ENCODE measurements around the gene RAB37.

RAB37 gene

DNA sequence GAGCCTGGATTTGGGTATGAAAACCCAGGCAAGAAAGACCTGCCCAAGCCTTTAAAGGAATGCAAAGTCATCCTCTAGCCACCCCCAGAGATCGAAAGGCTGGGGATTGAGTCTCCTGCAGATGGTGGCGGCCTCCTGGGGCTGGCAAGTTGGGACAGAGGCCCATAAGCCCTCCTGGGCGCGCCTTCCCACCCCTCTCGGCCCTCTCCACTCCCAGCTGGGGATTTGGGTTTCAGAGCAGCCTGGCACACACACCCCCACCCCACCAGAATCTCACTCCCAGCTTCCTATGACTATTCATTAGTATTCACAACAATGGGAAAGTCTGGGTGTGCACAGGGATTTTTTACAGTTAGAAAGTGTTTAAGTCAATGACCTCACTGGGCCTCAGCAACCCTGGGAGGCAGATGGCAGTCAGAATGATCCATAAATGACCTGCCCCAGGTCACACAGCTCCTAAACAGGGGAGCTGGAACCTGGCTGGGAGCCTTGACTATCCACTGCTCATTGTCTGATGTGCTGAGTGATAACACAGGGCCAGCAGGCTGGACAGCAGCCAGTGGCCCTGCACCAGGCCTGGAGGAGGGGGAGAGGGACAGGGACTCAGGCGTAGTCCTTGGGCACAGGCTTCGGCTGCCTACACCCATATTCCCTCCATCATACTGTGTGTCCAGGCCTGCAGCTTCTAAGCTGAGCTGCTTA, 23.5 kb downstream of the RAB37 start:
- DNase-seq (ENCODE audit: low read depth, low spot score) = peak; percentile 55

DNA sequence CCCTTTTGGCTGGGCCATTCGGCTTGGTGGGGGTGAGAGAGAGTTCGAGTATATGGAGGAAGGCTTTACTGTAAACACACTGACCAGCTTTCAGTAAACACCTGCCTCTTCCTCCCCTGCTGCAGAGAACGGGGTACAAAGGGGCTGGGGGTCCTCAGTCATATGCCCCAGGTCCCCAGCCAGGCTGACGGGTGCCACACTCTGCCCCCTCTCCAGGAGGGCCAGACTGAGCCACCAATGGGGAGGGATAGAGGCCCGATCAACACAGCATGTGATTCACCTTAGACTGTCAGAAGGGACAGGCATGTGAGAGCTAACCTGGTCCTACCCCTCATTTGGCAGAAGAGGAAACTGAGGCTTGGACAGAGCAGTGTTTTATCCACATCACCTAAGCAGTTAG, 24.4 kb downstream of the RAB37 start:
- DNase-seq (ENCODE audit: low read depth, low spot score) = no peak

DNA sequence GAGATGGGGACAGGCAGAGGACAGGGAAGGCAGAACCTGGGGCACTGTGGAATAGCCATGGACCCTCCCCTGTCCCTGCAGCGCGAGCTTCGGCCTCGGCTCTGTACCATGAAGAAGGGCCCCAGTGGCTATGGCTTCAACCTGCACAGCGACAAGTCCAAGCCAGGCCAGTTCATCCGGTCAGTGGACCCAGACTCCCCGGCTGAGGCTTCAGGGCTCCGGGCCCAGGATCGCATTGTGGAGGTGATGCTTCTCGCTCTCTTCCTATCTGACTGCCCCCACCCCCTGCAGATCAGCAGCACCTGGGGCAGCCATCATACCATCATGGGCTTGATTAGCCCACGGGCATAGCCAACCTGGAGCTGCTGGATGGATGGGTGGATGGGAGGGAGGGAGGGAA, 24.9 kb downstream of the RAB37 start:
- no peak for DNase-seq (ENCODE audit: low read depth, low spot score)

DNA sequence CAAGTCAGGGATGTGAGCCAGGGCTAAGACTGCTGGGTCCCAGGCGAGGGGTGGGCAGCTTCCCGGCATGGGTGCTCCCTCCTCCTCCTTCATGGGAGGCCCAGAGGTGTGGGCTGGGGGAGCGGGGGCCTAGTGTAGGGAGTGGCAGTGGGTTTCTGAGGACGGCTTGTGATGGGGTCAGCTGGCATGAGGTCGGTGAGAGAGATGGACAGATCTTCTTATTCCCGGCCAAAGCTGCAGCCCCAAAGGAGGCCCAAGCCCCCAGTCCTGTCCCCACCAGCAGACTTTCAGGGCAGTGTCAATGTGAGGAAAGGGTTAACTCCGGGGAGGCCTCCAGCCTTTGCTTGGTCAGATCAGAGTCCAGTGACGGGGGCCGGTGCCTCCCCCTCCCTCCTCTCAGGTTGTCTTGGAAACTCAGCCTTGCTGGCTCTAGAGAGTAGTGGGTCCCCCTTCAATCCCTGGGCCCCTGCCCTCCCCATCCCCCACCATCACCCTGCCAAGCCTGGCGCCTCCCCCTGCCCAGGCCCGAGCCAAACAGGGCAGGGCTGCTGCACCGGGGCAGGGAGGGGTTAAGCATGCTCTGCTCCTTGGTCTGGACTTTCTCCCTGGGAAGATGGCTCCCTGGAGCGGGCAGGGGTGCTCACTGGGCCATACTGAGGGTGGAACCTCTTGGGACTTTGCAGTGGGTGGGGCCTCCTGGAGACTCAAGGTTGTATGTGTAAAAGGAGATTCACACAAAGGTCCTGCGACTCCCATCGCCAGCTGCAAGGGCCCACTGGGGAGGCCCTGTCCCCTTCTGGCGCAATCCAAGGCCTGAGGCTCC, 26.7 kb downstream of the RAB37 start:
- DNase-seq (ENCODE audit: low read depth, low spot score) = no peak

DNA sequence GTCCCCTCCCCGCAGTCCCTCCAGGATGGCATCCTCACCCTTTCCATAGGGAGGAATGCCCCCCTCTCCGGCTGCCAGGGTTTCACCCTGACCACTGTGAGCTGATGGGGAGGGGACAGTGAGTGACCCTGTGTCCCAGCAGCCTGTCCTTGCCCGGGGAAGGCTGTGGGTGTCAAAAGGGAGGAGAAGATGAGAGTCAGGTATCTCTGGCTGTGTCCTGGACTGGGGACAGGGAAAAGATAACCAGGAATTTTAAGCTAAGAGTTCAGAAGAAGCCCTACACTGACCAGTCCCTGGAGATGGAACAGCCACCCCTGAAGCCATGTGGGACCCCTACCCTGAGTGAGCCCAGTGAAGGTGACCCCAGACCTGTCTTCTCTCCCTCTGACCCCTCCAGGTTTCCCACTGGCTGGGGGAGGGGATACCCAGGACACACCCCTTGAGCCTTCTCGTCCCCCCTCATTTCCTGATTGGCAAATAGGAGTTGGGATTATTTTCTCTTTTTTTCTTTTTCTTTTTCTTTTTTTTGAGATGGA, 27.8 kb downstream of the RAB37 start:
- DNase-seq (ENCODE audit: low read depth, low spot score) = no peak

DNA sequence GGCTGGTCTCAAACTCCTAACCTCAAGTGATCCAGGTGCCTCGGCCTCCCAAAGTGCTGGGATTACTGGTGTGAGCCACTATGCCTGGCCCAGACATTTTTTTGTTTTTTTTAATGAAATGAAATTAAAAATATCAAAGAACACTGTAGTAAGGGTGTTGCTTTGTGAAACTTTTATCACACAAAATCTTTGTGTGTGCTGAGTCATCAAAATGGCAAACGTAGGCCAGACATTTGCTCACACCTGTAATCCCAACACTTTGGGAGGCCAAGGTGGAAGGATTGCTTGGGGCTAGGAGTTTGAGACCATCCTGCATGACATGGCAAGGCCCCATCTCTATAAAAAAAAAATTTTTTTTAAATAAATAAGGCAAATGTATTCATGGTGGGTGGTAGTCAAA, 29.4 kb downstream of the RAB37 start:
- no peak for DNase-seq (ENCODE audit: low read depth, low spot score)

DNA sequence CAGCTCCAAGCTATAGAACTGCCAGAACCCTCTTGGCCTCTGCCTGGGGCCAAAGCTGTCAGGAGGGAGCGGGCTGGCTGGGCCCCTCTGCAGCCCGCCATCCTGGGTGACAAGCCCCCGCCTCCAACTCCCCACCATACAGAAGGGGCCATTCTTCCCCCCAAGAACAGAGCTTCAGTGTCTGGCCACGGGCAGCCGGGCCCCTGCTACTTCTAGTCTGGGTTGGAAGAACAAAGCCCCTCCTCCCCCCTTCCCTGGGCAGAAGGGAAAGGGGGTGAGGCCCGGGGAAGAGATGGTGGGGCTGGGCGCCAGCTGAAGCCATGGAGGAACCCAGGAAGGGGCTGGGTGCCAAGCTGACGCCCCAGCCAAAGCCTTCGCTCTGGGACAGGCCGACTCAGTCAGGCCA, 30.1 kb downstream of the RAB37 start:
- DNase-seq (ENCODE audit: low read depth, low spot score) = peak; percentile 47

DNA sequence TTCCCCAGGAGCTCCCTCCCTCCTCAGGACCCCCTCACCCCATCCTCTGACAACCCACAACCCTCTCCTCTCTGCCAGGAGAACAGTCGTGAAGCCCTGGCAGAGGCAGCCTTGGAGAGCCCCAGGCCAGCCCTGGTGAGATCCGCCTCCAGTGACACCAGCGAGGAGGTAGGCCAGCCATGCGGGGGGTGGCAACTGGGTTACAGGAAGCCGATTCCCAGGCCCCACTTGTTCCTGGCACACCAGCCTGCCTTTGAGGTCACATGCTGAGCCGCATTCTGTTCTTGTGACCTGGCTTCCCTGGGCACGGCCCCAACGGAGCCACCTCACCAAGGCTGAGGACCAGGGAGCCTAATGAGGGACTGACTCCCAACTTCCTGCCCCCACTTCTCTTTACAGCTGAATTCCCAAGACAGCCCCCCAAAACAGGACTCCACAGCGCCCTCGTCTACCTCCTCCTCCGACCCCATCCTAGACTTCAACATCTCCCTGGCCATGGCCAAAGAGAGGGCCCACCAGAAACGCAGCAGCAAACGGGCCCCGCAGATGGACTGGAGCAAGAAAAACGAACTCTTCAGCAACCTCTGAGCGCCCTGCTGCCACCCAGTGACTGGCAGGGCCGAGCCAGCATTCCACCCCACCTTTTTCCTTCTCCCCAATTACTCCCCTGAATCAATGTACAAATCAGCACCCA, 31.2 kb downstream of the RAB37 start:
- peak; percentile 76 for DNase-seq (ENCODE audit: low read depth, low spot score)

DNA sequence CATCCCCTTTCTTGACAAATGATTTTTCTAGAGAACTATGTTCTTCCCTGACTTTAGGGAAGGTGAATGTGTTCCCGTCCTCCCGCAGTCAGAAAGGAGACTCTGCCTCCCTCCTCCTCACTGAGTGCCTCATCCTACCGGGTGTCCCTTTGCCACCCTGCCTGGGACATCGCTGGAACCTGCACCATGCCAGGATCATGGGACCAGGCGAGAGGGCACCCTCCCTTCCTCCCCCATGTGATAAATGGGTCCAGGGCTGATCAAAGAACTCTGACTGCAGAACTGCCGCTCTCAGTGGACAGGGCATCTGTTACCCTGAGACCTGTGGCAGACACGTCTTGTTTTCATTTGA, 31.7 kb downstream of the RAB37 start:
- DNase-seq (ENCODE audit: low read depth, low spot score) = no peak

DNA sequence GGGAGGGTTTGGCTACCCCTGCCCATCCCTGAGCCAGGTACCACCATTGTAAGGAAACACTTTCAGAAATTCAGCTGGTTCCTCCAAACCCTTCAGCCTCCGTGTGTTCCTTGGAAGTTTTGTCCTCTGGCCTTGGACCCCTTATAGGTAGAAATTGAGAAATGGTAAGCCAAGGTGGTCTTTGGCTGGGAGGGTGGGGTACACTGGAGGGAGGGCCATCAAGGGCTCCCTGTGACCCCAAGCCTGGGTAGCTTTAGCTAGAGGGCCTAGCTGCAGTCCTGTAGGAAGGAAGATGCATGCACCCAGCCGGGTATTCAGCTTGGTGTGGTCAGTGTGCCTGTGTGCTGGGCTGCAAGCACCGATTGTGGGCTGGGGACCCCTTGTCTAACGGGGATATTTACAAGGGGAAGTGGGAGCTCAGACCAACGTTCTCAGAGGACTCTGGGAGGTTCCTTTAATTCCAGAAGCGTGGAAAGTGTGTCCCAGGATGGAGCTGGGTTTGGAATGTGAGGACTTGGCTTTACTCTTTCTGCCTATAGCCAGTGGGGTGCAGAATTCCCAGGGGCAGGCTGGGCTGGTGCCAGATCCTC, 32.3 kb downstream of the RAB37 start:
- DNase-seq (ENCODE audit: low read depth, low spot score) = no peak

DNA sequence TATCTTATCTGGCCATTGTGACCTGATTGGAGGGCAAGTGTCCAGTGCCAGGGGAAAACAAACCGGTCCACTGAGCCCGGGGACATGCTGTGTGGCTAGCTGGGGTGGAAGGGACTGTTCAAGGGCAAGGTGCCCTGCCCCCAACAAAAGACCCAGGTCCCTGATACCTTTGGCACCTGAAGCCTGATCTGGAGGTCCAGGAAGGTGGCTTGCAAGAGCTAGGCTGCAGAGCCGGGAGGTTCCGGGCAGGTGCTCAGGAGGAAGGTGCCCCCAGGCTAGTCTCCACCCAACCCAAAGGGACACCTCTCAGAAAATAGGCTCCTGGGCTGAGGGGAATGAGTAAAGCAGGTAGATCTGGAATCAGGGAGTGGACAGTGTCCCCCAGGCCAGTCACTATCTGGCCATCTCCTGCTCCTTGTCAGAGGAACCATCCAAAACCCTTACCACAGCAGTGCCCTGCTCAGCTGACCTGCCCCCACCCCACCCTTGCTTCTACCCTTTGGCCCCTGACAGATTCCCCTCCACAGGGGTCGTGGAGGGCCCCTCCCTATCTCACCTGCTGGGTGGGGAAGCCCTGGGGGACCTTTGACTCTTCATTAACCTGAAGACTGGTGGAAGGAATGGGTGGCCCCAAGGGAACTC, 32.9 kb downstream of the RAB37 start:
- DNase-seq (ENCODE audit: low read depth, low spot score) = no peak

DNA sequence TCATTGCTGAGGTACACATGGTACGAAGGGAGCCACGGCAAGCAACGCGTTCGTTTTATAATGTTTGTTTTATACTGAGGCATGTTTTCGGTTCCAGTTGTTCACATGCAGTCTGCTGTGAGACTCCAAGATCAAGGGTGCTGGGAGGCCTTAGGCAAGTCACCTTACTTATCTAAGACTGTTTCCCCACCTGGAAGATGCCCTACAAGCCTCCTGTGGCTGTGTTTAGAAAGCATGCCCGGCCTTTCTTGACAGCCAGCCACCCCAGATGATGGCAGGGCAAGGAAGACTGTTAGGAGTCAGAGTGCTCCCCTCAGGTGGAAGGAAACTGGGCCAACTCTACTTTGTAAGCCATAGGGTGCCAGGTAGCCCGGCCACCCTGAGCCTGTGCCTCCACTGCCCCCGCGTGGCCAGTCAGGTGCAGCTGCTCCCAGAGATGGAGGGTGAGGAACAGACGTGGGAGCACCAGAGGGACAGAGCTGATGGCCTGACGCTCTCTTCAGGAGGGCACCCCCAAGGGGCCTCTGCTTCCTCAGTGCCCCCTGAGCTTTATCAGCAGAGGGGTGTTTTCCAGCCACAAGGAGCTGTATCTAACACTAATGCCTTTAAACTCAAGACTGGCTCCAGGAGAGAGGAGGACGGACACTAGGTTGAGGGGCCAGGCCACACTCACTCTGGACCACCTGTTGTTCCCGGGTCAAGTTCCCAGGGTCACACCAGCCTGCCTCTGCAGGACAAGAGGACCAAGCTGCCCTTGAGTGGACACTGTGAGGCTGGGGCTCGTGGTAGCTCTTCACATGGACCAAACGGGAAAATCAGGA, 33.7 kb downstream of the RAB37 start:
- peak; percentile 77 for DNase-seq (ENCODE audit: low read depth, low spot score)

DNA sequence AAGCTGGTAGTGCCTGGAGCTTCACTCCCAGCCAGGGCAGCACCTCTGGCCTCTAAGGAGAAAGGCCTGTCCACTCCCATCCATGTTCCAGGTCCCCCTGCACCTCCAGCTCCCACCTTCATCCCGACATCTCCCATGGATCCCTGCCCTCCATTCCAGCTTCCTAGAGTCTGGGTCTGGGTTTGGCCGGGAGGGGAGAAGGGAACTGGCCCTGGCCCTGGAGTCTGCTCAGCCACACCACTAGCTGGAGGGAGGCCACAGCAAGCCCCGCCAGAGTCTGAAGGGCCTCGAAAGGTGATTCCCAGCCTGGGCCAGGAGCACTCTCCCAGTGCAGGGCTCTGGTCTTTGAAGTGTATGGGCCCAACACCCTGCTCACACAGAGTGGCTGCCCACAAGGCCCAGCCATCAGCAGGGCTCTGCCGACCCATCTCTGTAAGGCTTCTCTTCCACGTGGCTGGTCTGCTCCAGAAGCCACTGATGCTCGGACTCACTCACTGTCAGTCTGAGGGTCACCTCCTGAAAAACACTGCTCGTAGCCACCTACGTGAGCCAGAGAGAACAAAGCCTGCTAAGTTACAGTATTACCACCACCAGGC, 34.4 kb downstream of the RAB37 start:
- no peak for DNase-seq (ENCODE audit: low read depth, low spot score)

DNA sequence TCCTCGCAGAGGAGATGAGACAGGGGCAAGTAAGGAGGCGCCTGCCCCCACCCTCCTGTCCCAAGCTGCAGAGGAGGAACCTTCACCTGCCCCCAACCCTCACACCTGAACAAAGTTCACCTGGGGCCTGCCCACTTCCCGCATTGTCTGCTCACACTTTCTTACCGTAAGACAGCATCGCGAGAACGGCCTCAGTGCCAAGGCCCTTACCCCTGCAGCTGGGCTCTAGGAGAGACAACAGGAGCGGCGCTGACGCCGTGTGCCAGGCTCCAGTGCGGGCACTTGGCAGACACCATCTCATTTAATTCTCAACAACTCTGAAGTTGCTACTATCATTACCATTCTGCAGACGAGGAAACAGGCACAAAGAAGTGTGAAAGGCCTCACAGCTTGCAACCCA, 35.0 kb downstream of the RAB37 start:
- no peak for DNase-seq (ENCODE audit: low read depth, low spot score)

DNA sequence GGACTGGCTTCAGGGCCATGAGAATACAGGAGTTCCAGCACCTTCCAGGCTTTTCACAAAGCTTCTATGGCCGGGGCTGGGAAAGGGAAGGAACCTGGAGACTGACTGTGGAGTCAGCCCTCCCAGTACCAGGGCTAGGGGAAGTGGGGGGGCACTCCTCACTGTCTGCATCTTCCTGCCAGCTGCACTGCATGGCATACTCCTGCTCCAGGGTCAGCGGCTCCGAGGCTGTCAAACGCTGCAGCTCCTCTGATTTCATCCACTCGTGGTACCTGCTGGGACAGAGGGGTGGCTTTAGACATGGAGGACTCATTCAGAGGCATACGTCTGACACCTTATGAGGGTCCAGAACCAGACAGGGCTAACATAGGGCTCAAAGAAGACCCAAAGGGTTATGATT, 36.4 kb downstream of the RAB37 start:
- no peak for DNase-seq (ENCODE audit: low read depth, low spot score)

DNA sequence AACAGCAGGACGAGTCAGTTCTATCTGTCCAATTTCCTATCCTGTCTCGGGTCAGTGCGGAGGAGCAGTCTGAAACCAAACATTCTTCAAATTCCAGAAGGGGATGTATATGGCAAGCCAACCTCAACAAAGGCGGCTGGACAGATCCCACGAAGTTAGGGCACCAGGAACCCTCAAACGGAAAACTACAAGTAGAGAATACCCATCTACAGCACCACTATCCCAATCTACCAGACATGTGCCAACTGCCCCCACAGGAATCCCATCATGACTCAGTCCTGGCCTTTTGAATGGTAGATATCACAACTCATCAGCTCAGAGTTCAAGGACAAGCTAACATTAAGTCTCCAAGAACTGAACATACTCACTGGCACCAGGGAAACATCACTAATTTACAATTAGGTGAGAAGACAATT, 36.8 kb downstream of the RAB37 start:
- peak; percentile 46 for DNase-seq (ENCODE audit: low read depth, low spot score)

DNA sequence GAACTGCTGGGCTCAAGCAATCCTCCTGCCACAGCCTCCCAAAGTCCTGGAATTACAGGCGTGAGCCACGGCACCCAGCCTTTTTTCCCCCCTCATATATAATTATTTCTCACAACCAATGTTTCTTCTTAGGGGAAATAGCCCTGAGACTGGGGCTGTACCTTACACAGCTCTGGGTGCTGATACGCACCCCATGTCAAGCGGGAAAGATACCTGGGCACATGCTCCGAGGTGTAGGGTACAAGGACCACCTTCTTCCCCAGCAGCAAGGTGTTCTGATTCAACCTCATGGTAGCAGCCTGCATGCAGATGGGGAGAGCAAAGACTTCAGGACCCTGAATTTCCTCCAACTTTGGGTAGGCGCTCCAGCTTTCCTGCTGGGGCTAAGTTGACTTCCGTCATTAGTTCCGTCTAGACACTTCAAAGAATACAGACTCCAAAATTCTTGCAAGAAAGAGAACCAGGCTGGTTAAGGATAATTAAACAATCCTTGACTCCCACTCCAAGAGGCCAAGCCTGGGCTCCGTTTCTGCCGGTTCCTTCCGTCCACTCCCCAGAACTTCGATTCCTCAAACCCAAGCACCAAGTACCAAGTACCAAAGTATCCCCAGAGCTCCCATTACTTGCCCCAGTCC, 38.5 kb downstream of the RAB37 start:
- no peak for DNase-seq (ENCODE audit: low read depth, low spot score)

DNA sequence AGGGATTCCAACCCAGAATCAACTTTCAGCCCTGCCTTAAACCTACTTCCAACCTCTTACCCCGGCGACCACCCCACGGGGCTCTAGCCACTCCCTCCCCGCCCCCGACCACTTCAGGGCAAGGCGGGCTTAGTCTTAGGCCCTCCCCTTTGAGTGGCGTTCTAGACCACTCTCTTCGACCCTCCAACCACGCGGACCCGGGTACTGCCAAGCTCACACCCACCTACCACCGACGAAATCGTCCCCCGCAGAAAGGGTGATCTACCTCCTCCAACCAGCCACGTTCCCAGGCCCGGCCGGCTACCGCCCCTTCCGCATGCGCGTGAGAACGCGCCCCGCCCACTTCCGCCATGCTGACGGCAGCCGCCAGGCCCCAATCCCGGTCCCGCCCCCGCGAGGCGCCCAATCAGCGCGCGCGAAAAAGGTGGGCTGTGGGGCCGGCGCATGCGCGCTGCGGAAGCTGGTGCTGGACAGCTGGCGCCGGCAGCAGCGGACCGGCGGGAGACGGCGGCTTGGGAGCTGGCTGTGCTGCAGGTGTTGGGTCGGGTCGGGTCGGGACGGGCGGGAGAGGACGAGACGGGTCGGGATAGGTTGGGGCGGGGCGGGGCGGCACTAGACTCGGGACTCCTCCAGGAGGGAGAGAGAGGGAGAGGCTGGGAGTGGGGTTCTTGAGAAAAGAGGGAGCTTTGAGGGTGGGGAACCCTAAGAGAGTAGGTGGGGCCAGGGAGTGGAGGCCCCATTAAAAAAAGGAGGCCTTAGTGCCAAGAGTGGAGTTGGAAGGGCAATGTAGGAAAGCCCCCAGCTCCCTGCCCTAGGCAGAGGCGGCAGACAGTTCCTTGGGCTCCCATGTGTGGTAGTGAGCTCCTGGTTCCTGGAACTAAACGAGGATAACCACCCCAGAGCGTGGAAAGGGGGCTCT, 39.2 kb downstream of the RAB37 start, which contains the start of gene NAT9:
TSS of gene NAT9 (minus strand) at position 302 of the 919 bp plus-strand sequence. CDS start 647 bp downstream, outside the sequence.
- DNase-seq (ENCODE audit: low read depth, low spot score) = peak; percentile 99

DNA sequence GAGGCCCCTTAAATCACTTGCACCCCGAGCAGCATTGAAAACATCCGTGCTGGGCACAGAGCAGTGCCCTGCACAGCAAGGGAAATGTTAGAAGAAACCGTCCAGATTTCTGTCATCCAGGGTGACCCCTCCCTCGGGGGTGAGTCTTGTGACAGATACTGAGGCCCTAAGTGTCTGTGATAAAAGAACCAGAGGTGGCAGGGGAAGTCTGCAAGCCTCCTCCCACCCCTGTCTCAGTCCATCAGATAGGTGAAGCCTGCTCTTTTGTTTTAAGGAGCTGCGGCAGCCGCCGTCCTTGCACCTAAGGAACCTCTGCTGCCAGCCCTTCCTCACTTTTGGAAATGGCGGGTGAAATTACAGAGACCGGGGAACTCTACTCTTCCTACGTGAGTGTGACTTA, 39.9 kb downstream of the RAB37 start:
- DNase-seq (ENCODE audit: low read depth, low spot score) = no peak
